Medulla oblongata (tissue), 1 donor: ENCODE data around the gene FLII.
"Not testable (repeated sequence)": the region's sequence is repeated elsewhere in the genome, so short reads cannot be mapped to it uniquely, and the experiment has no call there.

Source experiments
- DNase-seq: peaks from one replicate; pipeline ENCODE4 v3.0.0-alpha.2; 2015; ENCODE audit errors: extremely low spot score

Gene FLII

DNA sequence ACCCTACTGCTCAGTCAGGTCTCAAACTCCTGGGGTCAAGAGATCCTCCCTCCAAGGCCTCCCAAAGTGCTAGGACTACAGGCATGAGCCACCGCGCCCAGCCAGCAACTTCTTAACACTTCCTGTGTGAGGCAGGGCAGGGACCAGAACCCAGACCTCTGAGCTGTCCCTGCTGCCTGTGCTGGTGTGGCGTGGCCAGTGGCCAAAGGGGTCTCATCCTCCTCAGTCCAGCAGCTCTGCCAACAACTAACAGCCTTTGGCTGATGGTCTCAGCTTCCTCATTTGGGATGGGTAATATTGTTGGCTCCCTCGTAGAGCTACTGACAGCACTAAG, 34.5 kb downstream of the FLII start:
- DNase-seq: no peak

DNA sequence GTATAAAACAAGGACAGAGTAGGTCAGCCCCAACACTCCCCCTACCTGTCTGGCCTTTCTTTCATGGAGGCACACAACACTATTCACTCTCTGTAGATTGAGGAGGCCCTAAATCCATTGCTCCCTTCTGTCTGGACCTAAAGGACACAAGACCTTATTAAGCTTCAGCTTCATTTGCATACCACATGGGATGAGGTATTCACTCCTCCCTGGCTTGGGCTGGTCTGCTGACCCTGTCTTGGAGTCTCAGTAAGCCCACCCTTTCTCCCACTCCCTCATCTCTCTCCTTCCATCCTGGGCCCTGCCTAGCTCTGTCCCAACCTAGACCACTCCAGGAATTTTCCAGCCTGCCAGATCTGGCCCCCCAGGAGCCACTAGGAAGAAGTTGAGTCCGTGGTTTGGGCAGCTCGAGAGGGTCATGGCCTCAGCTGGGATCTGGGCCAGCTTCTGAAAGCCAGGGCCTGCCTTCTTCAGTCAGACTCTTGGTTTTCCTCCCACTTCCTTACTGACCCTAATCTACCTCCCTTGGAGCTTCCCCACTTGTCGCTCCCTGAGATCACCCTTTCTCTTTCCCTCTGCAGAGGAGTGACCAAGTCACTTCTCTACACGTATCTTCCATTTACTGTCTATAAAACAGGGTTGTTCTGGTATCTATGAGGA, 39.7 kb downstream of the FLII start:
- DNase-seq: no peak

DNA sequence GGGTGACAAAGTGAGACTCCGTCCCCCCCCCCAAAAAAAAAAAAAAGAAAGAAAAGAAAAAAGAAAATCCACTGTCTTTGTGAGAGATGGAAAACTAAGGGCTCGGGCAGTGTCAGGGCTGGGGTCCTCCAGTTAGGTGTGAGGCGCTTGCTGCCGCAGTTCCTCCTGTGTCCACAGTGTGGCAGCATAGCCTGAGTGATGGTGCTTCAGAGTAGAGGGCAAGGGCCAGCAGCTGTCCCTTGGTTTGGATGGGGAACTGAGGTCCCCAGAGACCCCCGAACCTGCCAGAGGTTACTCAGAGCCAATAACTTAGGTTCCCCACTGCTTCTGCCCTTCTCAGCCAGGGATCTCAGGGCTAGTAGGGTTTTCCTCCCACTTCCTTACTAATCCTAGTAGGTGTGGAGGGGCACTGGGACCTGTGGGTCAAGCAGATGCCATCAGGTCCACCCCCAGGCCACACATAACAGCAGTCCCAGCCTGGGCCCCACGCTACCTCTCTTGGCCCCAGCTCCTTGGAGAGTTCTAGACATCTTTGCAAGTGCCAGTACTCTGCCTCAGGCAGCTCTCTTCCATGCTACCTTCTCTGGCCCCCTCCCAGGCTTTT, 41.0 kb downstream of the FLII start:
- peak; percentile 87 for DNase-seq

DNA sequence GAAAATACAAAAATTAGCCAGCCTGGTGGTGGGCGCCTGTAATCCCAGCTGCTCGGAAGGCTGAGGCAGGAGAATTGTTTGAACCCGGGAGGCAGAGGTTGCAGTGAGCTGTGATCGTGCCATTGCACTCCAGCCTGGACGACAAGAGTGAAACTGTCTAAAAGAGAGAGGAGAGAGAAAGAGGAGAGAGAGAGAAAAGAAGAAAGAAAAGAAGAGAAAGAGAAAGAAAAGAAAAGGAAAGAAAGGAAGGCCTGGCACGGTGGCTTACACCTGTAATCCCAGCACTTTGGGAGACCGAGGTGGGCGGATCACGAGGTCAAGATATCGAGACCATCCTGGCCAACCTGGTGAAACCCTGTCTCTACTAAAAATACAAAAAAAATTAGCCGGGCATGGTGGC, 41.6 kb downstream of the FLII start:
- DNase-seq: not testable (repeated sequence)

DNA sequence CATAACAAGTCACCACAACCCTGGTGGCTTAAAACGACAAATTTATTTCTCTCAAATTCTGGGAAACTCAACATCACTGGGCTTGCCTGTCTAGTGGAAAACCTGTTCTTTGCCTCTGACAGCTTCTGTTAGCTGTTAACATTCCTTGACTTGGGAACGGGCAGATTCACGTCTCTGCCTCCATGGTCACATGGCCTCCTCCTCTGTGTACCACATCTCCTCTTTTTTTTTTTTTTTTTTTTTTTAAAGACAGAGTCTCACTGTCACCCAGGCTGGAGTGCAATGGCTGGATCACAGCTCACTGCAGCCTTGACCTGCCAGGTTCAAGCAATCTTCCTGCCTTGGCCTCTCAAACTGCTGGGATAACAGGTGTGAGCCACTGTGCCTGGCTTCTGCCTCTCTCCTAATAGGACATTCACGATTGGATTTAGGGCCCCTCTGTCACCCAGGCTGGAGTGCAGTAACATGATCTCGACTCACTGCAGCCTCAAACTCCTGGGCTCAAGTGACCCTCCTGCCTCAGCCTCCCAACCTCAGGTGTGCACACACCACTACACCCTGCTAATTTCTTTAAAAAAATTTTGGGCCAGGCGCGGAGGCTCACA, 44.8 kb downstream of the FLII start:
- no peak for DNase-seq

DNA sequence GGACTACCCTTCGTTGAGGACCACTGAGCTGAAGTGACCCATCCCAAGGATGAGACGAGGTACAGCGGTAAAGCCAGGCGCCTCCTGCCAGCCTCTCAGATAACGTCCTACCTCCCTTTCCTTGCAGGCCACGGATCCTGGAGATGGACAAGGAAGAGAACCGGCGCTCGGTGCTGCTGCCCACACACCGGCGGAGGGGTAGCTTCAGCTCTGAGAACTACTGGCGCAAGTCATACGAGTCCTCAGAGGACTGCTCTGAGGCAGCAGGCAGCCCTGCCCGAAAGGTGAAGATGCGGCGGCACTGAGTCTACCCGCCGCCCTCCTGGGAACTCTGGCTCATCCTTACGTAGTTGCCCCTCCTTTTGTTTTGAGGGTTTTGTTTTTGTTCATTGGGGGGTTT, 50.4 kb downstream of the FLII start:
- DNase-seq: no peak

DNA sequence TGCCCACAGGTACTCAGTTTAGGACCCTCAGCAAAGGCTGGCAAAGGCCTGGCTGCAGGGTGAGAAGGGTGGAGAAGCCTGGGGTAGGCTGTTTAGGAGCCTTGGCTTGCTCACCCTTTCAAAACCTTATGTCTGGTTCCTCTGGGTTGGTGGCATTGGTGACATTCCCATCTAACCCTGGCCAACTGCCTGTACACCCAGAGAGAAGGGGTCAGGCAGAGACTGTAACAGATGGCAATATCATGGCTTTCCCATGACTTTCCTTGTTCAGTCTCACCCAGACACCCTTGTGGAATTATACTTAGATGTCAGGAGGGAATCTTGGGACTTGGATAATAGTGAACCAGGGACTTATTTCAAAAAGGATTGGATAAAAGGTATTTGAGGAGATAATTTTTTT, 51.6 kb downstream of the FLII start:
- DNase-seq: no peak

DNA sequence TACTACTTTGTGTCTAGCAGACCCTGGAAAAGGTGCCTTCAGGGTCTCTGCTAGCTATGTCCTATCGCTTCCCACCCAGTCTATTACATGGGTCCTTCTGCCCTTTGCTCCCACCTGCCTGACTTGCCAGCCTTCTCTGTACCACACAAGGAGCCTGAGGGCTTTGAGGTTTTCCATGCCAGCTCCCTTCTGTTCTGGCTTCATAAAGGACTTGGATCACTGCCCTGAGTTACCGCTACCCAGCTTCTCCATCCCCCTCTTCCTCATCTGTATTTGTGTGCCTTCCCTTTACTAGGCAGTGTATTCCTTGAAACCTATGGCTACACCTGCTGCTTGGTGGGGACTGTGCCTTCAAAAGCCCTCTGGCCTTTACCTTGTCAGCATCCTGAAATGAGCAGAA, 52.7 kb downstream of the FLII start:
- DNase-seq: no peak

DNA sequence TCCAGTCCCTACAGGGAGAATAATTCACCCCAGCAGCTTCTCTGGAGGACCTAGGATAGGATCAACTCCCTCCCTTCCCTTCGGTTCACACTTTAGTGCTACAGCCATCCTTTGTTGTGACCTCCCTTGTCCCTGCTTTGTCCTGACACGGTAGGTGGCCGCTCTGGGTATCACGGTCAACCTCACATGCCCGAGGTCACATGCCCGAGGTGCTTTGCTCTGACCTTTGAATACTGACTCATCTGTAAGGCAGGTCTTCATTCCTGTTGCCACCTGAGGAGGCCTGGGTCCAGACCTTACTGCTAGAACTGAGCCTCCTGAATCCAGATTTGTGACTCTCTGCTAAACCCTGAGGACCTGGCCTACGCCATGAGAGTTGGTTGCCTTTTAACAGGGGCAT, 55.2 kb downstream of the FLII start:
- DNase-seq: no peak

DNA sequence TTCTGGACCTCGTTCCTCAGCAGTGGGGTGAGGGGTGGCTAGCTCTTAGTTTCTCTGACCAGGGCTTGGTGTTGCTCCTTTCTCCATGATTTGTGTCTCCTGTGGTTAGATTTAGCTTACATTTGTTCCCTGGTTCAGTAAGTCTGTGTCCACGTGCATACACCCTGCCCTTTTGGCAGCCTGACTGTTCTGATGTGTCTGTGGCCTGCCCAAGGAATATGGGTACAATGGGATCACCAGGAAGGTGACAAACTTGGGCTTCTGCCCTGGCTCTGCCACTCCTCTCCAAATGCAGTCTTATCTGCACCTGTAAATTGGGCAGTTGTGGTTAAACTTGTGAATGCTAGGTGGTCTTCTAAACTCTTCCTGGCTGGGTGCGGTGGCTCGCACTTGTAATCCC, 57.4 kb downstream of the FLII start:
- DNase-seq: no peak

DNA sequence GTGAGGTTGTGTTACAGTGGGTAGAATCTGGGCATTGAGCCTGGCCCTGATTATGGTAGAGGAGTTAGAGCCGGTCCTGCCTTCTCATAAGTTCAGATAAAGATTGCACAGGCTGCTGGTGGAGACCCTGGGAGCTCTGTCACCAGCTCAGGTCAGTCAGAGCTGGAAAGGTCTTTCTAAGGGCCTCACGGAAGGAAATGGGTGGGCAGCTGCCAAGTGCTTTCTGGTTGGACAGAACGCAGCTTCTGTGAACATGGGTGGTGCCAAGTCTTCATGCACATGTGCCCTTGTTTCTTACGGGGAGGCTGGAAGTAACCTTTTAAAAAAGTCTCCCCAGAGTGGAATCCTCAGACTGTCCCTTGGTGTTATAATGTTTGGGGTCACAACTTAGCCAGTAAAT, 60.0 kb downstream of the FLII start:
- DNase-seq: no peak

DNA sequence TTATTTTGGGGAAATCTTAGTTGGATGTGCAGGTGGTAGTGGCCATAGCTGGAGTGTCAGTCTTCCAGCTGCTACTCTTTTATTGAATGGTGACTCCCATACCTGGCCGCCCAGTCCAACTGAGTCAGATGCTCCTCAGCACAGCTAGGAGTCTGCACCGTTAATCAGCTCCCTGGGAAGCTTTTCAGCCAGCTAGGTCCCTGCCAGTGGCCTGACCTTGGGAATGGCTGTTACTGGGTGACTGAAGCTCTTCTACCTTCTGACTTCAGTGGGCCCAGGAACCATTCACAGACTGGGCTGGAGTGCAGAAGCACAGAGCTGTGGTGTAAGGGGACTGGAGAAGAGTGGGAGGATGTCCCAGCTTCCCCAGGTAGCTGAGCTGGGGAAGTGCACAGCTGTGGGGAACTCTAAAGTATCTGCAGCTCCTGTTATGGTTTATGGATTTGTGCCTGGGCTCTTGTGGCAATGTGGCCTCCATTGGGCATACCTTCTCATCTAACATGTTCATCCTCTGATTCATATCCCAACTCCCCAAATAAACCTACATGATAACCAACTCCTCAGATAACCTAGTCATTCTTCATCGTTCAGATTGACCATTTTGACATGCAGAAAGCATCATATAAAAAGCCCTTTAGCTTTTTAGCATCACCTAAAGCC, 60.9 kb downstream of the FLII start:
- DNase-seq: no peak

DNA sequence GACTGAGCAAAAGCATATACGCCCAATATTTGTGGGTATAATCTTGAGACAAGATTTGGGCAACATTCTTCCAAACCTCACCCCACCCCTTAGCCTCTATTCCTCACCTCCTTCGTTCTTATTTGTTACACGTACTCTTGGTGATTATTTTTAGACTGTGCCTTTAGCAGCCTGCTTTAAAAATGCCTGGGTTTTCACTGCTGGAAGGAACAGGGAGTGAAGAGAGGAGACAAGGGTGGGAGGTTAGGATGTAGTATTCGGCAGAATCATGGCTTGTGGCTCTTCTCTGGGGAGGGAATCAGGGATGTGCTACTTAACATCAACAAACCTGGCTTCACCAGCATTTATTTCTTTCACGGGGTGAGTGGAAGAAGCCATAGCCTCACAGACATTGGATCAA, 63.3 kb downstream of the FLII start:
- DNase-seq: no peak
